Measurements from ENCODE around the gene ANK3.
A peak's percentile ranks its signal among the peaks of the same experiment; 100 is the strongest.

Gene ANK3

GRCh38 chr10:60147576-60148265 lies 242.0 kb downstream of the ANK3 start:
- TF ChIP-seq CTCF (conservative IDR thresholded peaks at IDR 0.05; ENCODE audit: low read depth, low read length): no peak

GRCh38 chr10:60147025-60147424 lies 242.7 kb downstream of the ANK3 start:
- no peak for DNase-seq (ENCODE audit: low read depth)
- no peak for TF ChIP-seq CTCF (conservative IDR thresholded peaks at IDR 0.05; ENCODE audit: low read depth, low read length)
- no peak overlapping the region for H3K4me3 ChIP-seq (ENCODE audit: low read length)

More at GRCh38 chr10:60147576-60148265, 242.0 kb downstream of the ANK3 start:
- DNase-seq (ENCODE audit: low read depth): no peak
- H3K4me3 ChIP-seq (ENCODE audit: low read length): no peak overlapping the region

- no peak for TF ChIP-seq CTCF (conservative IDR thresholded peaks at IDR 0.05; ENCODE audit: low read depth, low read length)
- H3K4me3 ChIP-seq (ENCODE audit: low read length): no peak overlapping the region
- DNase-seq (ENCODE audit: low read depth): no peak
Measured at GRCh38 chr10:60144099-60144498, 245.6 kb downstream of the ANK3 start.

- no peak overlapping the region for H3K4me3 ChIP-seq (ENCODE audit: low read length)
- no peak for DNase-seq (ENCODE audit: low read depth)
- no peak for TF ChIP-seq CTCF (conservative IDR thresholded peaks at IDR 0.05; ENCODE audit: low read depth, low read length)
Measured at GRCh38 chr10:60142736-60143135, 246.9 kb downstream of the ANK3 start.

- no peak for DNase-seq (ENCODE audit: low read depth)
- TF ChIP-seq CTCF (conservative IDR thresholded peaks at IDR 0.05; ENCODE audit: low read depth, low read length): no peak
- H3K4me3 ChIP-seq (ENCODE audit: low read length): no peak overlapping the region
Measured at GRCh38 chr10:60141896-60142559, 247.6 kb downstream of the ANK3 start.

- peak overlapping the region; percentile 60 for H3K4me3 ChIP-seq (ENCODE audit: low read length)
- no peak for TF ChIP-seq CTCF (conservative IDR thresholded peaks at IDR 0.05; ENCODE audit: low read depth, low read length)
- peak; percentile 71 for DNase-seq (ENCODE audit: low read depth)
Measured at GRCh38 chr10:60140651-60141632, 248.7 kb downstream of the ANK3 start.
